Mesenchymal stem cell (in vitro differentiated cells and primary cell): Measurements from ENCODE around the gene ABHD11.
"Not testable (repeated sequence)": the region's sequence is repeated elsewhere in the genome, so short reads cannot be mapped to it uniquely, and the experiment has no call there.

Experiments used
- DNase-seq: peaks from one replicate; pipeline ENCODE4 v3.0.0-alpha.2; 2013
- H2AFZ ChIP-seq: one replicate; pipeline ENCODE4 v1.6.1; 2013; ENCODE audit warnings: low read depth, mild to moderate bottlenecking, control low read depth, inconsistent platforms, low read length, moderate library complexity
- H2AK5ac ChIP-seq: 2 replicates; pipeline ENCODE4 v1.6.1; 2013; ENCODE audit warnings: low read length, moderate library complexity, mild to moderate bottlenecking, inconsistent platforms; ENCODE audit not compliant: severe bottlenecking
- H2BK120ac ChIP-seq: one replicate; pipeline ENCODE4 v1.6.1; 2013; ENCODE audit warnings: low read depth, mild to moderate bottlenecking, inconsistent platforms, low read length, moderate library complexity
- H2BK12ac ChIP-seq, 2 experiments: one replicate each; pipeline ENCODE4 v1.6.1; 2013; ENCODE audit warnings: inconsistent platforms in 2 of 2, low read length in 2 of 2, mild to moderate bottlenecking in 2 of 2, moderate library complexity in 2 of 2, control low read depth in 1 of 2
- H2BK15ac ChIP-seq: one replicate; pipeline ENCODE4 v1.6.1; 2013; ENCODE audit warnings: mild to moderate bottlenecking, low read depth, inconsistent platforms; ENCODE audit not compliant: poor library complexity, severe bottlenecking
- H2BK5ac ChIP-seq: 2 replicates; pipeline ENCODE4 v1.6.1; 2013; ENCODE audit warnings: low read depth, mild to moderate bottlenecking, low read length, control low read depth, inconsistent platforms; ENCODE audit not compliant: poor library complexity, severe bottlenecking
- H3K14ac ChIP-seq, 2 experiments: one replicate each; pipeline ENCODE4 v1.6.1; 2013; ENCODE audit warnings: inconsistent platforms in 2 of 2, low read length in 2 of 2, control low read depth in 1 of 2, mild to moderate bottlenecking in 1 of 2, moderate library complexity in 1 of 2
- H3K18ac ChIP-seq, 2 experiments: one replicate each; pipeline ENCODE4 v1.6.1; 2013; ENCODE audit warnings: inconsistent platforms in 2 of 2, low read length in 2 of 2, control low read depth in 1 of 2, low read depth in 1 of 2, mild to moderate bottlenecking in 1 of 2
- H3K23ac ChIP-seq, 2 experiments: one replicate each; pipeline ENCODE4 v1.6.1; 2013; ENCODE audit warnings: inconsistent platforms in 2 of 2, low read length in 2 of 2, mild to moderate bottlenecking in 2 of 2, moderate library complexity in 2 of 2, control low read depth in 1 of 2
- H3K27ac ChIP-seq: 2 replicates; pipeline ENCODE4 v1.5.1; 2013; ENCODE audit warnings: mild to moderate bottlenecking, moderate library complexity, low read length, control low read depth, inconsistent platforms; ENCODE audit not compliant: poor library complexity, severe bottlenecking
- H3K27me3 ChIP-seq, 2 experiments: 2 replicates each; pipeline versions ENCODE4 v1.6.1 to v1.7.0; 2013; ENCODE audit warnings: low read length in 2 of 2, mild to moderate bottlenecking in 2 of 2, moderate library complexity in 2 of 2, control low read depth in 1 of 2, inconsistent platforms in 1 of 2; ENCODE audit not compliant: control insufficient read depth in 1 of 2, insufficient read depth in 1 of 2
- H3K36me3 ChIP-seq, 2 experiments: 2 replicates each; pipeline versions ENCODE4 v1.6.1 to v1.7.0; 2013; ENCODE audit warnings: low read length in 2 of 2, control low read depth in 1 of 2, inconsistent platforms in 1 of 2, low read depth in 1 of 2, mild to moderate bottlenecking in 1 of 2; ENCODE audit not compliant: insufficient read depth in 2 of 2, control insufficient read depth in 1 of 2
- H3K4ac ChIP-seq, 2 experiments: one replicate each; pipeline ENCODE4 v1.6.1; 2013; ENCODE audit warnings: inconsistent platforms in 2 of 2, low read length in 2 of 2, mild to moderate bottlenecking in 2 of 2, moderate library complexity in 2 of 2, control low read depth in 1 of 2, low read depth in 1 of 2
- H3K4me1 ChIP-seq: 2 replicates; pipeline ENCODE4 v1.6.1; 2013; ENCODE audit warnings: low read depth, low read length, control low read depth; ENCODE audit not compliant: control insufficient read depth, insufficient read depth
- H3K4me2 ChIP-seq: 2 replicates; pipeline ENCODE4 v1.6.1; 2013; ENCODE audit warnings: low read length, mild to moderate bottlenecking, inconsistent platforms; ENCODE audit not compliant: poor library complexity, severe bottlenecking
- H3K4me3 ChIP-seq, 2 experiments: 2 replicates each; pipeline versions ENCODE4 v1.5.1 to v1.7.0; 2013; ENCODE audit warnings: low read length in 2 of 2, mild to moderate bottlenecking in 2 of 2, control low read depth in 1 of 2, low read depth in 1 of 2; ENCODE audit not compliant: insufficient read depth in 1 of 2
- H3K79me1 ChIP-seq: replicated peaks from 2 replicates; pipeline ENCODE4 v1.6.1; 2013; ENCODE audit warnings: mild to moderate bottlenecking, control low read depth, low read length, inconsistent platforms; ENCODE audit not compliant: poor library complexity, severe bottlenecking
- H3K9ac ChIP-seq: 2 replicates; pipeline ENCODE4 v1.7.0; 2013; ENCODE audit warnings: mild to moderate bottlenecking, low read length, moderate library complexity
- H3K9me3 ChIP-seq: 2 replicates; pipeline ENCODE4 v1.7.0; 2013; ENCODE audit warnings: mild to moderate bottlenecking, low read length; ENCODE audit not compliant: control insufficient read depth
- H4K8ac ChIP-seq: one replicate; pipeline ENCODE4 v1.6.1; 2013; ENCODE audit warnings: inconsistent platforms, mild to moderate bottlenecking, low read length, moderate library complexity
- H4K91ac ChIP-seq: one replicate; pipeline ENCODE4 v1.6.1; 2013; ENCODE audit warnings: mild to moderate bottlenecking, low read length, inconsistent platforms
- WGBS: methylation state at CpG from one replicate; pipeline ENCODE4 v1.1.7; 2013; ENCODE audit warnings: mixed read lengths; 5-methylcytosine and 5-hydroxymethylcytosine counted together

The ABHD11 gene

GRCh38 chr7:73713319-73713718 is 25.3 kb downstream of the ABHD11 start:
- not testable (repeated sequence) for DNase-seq, H3K18ac ChIP-seq, H2BK15ac ChIP-seq, H2BK12ac ChIP-seq, H3K9ac ChIP-seq, H4K8ac ChIP-seq, H3K27ac ChIP-seq, H3K23ac ChIP-seq, H2BK5ac ChIP-seq, H3K4me3 ChIP-seq, H2BK120ac ChIP-seq, H3K79me1 ChIP-seq, H2AFZ ChIP-seq, H4K91ac ChIP-seq, H3K4me2 ChIP-seq, H3K9me3 ChIP-seq, H3K14ac ChIP-seq, H2AK5ac ChIP-seq, H3K4ac ChIP-seq, H3K27me3 ChIP-seq
- H3K36me3 ChIP-seq = peaks cover 41 to 58% of the 10 kb centered on the region in 2 experiments
- H3K4me1 ChIP-seq = peaks cover 68% of the 10 kb centered on the region
- 95% methylated on average over 6 of the region's 6 CpGs for WGBS

GRCh38 chr7:73712773-73713172 is 25.8 kb downstream of the ABHD11 start:
- peaks cover 43 to 60% of the 10 kb centered on the region in 2 experiments for H3K36me3 ChIP-seq

DNA sequence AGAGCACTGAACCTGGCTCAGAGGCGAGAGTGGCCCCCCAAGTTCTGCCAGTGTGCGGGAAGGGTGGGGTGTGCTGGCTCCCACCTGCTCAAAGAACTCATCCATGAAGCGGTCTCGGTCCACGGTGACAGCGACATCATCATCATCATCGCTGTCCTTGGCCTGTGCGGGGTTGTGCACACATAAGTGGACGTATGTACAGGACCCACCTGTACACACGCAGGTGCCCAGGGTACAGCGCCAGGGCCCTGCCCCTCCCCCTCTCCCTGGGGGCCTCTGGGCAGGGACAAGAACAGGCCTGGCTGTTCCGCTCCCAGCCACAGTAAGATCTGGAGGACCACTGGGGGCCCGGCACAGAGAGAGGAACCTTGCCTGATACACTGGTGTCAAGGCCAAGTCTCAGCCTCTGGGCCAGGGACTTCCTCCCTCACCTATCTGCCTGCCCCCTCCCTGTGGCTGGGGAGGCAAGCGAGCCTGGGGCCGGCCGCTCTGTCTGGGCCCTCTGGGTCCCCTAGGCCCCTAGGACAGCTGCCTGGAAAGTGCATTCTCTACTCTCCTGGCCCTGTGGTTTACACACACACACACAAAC is 29.5 kb downstream of the ABHD11 start:
- H3K9me3 ChIP-seq = no peaks in the 10 kb centered on the region
- H2BK5ac ChIP-seq = no peak overlapping the region
- no peak overlapping the region for H2BK15ac ChIP-seq
- H2BK120ac ChIP-seq = no peak overlapping the region
- no peak overlapping the region for H3K4ac ChIP-seq
- no peak overlapping the region for H2BK12ac ChIP-seq
- H3K14ac ChIP-seq = no peak overlapping the region
- no peak overlapping the region for H3K27ac ChIP-seq
- 97% methylated on average over 16 of the region's 16 CpGs for WGBS
- H3K36me3 ChIP-seq = peaks cover 66 to 84% of the 10 kb centered on the region in 2 experiments
- H2AFZ ChIP-seq = no peak overlapping the region
- H3K9ac ChIP-seq = peak overlapping the region; percentile 28
- H3K27me3 ChIP-seq = no peaks in the 10 kb centered on the region
- no peak overlapping the region for H3K18ac ChIP-seq
- H3K4me2 ChIP-seq = no peak overlapping the region
- H3K79me1 ChIP-seq = peaks cover 9% of the 10 kb centered on the region
- no peak for DNase-seq
- peak overlapping the region; percentile 29 for H2AK5ac ChIP-seq
- no peak overlapping the region for H3K23ac ChIP-seq
- no peak overlapping the region for H3K4me3 ChIP-seq
- peak overlapping the region; percentile 6 for H4K91ac ChIP-seq
- peaks cover 72% of the 10 kb centered on the region for H3K4me1 ChIP-seq
- H4K8ac ChIP-seq = no peak overlapping the region

More at GRCh38 chr7:73712773-73713172, 25.8 kb downstream of the ABHD11 start:
- peak overlapping the region; percentile 14 for H3K9ac ChIP-seq
- H2BK120ac ChIP-seq = peak overlapping the region; percentile 13
- H3K4me3 ChIP-seq = no peak overlapping the region
- H3K14ac ChIP-seq = no peak overlapping the region
- DNase-seq = no peak
- H2BK5ac ChIP-seq = no peak overlapping the region
- H4K8ac ChIP-seq = no peak overlapping the region
- no peak overlapping the region for H4K91ac ChIP-seq
- no peak overlapping the region for H3K4ac ChIP-seq
- H2AFZ ChIP-seq = no peak overlapping the region
- H2BK12ac ChIP-seq = no peak overlapping the region
- H2AK5ac ChIP-seq = peak overlapping the region; percentile 38
- H3K4me2 ChIP-seq = no peak overlapping the region
- no peak overlapping the region for H3K27ac ChIP-seq
- H3K4me1 ChIP-seq = peaks cover 65% of the 10 kb centered on the region
- H3K27me3 ChIP-seq = no peaks in the 10 kb centered on the region
- H3K9me3 ChIP-seq = no peaks in the 10 kb centered on the region
- H3K79me1 ChIP-seq = peaks cover 6% of the 10 kb centered on the region
- H3K18ac ChIP-seq = no peak overlapping the region
- no CpG with 5 or more reads among the region's 1 CpG for WGBS
- no peak overlapping the region for H3K23ac ChIP-seq
- no peak overlapping the region for H2BK15ac ChIP-seq

DNA sequence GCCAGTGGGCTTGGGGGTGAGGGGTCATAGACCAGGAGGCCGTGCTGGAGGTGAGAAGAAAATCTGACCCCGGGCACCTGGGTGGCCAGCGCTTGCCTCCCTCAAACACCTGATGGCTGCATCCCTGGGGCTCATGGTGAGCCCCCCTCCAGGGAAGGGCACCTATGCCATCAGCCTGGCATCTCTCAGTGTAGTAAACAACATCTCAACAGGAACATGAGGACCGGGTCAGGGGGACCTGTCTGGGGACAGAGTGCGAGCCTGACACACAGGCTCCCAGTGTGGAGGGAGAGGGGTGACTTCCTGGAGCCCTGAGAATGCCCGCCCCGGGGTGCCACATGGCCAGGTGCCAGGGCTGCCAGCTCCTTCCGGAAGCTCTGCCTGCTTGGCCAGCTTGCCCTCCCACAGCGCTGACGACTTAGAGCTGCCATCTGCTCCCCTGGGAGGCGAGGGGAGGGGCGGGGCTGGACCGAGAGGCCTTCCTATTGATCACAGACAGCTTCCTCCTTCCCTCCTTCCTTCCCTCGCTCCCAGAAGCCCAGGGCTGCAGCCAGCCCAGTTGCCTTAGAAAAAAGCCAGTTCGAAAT is 31.5 kb downstream of the ABHD11 start:
- Histone ChIP-seq H3K4me1 (peaks cover 69% of the 10 kb centered on the region), H3K23ac (no peak overlapping the region), H3K4ac (no peak overlapping the region), H3K4me2 (peak overlapping the region; percentile 3), H3K36me3 (peaks cover 64 to 86% of the 10 kb centered on the region in 2 experiments), H3K9ac (peak overlapping the region; percentile 41), H3K14ac (no peak overlapping the region), H3K4me3 (no peak overlapping the region), H2AK5ac (peak overlapping the region; percentile 28), H3K27ac (peak overlapping the region; percentile 67), H3K79me1 (peaks cover 18% of the 10 kb centered on the region), H4K8ac (no peak overlapping the region), H3K27me3 (no peaks in the 10 kb centered on the region), H4K91ac (no peak overlapping the region), H2AFZ (no peak overlapping the region), H2BK5ac (peak overlapping the region; percentile 57), H3K18ac (peak overlapping the region in 1 of 2 experiments; percentile 28), H3K9me3 (no peaks in the 10 kb centered on the region), H2BK12ac (no peak overlapping the region), H2BK15ac (no peak overlapping the region), H2BK120ac (no peak overlapping the region)
- 88% methylated on average over 15 of the region's 15 CpGs for WGBS
- no peak for DNase-seq
